GM23248 (cell line): Measurements from ENCODE around the gene TRIAP1. TPM values are rescaled to one million over a fixed set of nuclear protein-coding genes. Genes with fewer than 3 reads are reported as not detected.
A peak's percentile ranks its signal among the peaks of the same experiment; 100 is the strongest.
"Not testable (repeated sequence)": the region's sequence is repeated elsewhere in the genome, so short reads cannot be mapped to it uniquely, and the experiment has no call there.

ENCODE experiments used
- DNase-seq: peaks from one replicate; pipeline ENCODE4 v3.0.0-alpha.2; 2015
- H2AFZ ChIP-seq: fragments of 200-600 bp; sonication (generic); 2 replicates; pipeline ENCODE4 v1.6.1; 2016; ENCODE audit warnings: antibody characterized with exemption
- H3F3A ChIP-seq: fragments of 200-600 bp; sonication (generic); 2 replicates; pipeline ENCODE4 v1.6.1; 2016; ENCODE audit warnings: mild to moderate bottlenecking, antibody characterized with exemption, mixed run types; ENCODE audit not compliant: insufficient read depth
- H3K27ac ChIP-seq: fragments of 200-600 bp; sonication (generic); 2 replicates; pipeline ENCODE4 v1.5.1; 2016; ENCODE audit warnings: mild to moderate bottlenecking
- H3K27me3 ChIP-seq: fragments of 200-600 bp; sonication (generic); replicated peaks from 2 replicates; pipeline ENCODE4 v1.6.1; 2016; ENCODE audit warnings: mild to moderate bottlenecking; ENCODE audit not compliant: insufficient read depth
- H3K36me3 ChIP-seq: fragments of 200-600 bp; sonication (generic); 2 replicates; pipeline ENCODE4 v1.6.1; 2016; ENCODE audit warnings: low read depth, mild to moderate bottlenecking
- H3K4me1 ChIP-seq: fragments of 200-600 bp; sonication (generic); 2 replicates; pipeline ENCODE4 v1.6.1; 2016; ENCODE audit warnings: mild to moderate bottlenecking; ENCODE audit not compliant: insufficient read depth
- H3K4me2 ChIP-seq: fragments of 200-600 bp; sonication (generic); one replicate; pipeline ENCODE4 v1.6.1; 2016; ENCODE audit warnings: mild to moderate bottlenecking; ENCODE audit not compliant: unreplicated experiment
- H3K4me3 ChIP-seq: fragments of 200-600 bp; sonication (generic); 2 replicates; pipeline ENCODE4 v1.5.1; 2016; ENCODE audit warnings: mild to moderate bottlenecking
- H3K79me2 ChIP-seq: fragments of 200-600 bp; sonication (generic); 2 replicates; pipeline ENCODE4 v1.6.1; 2016; ENCODE audit warnings: mild to moderate bottlenecking; ENCODE audit not compliant: insufficient read depth
- H3K9ac ChIP-seq: fragments of 200-600 bp; sonication (generic); 2 replicates; pipeline ENCODE4 v1.6.1; 2016; ENCODE audit warnings: mild to moderate bottlenecking
- H3K9me2 ChIP-seq: fragments of 200-600 bp; sonication (generic); 2 replicates; pipeline ENCODE4 v1.6.1; 2016; ENCODE audit warnings: mixed run types, mild to moderate bottlenecking, moderate library complexity; ENCODE audit not compliant: insufficient read depth
- H3K9me3 ChIP-seq: fragments of 200-600 bp; sonication (generic); one replicate; pipeline ENCODE4 v1.6.1; 2017; ENCODE audit warnings: low read depth
- H4K20me1 ChIP-seq: fragments of 200-600 bp; sonication (generic); 2 replicates; pipeline ENCODE4 v1.6.0; 2016; ENCODE audit not compliant: insufficient read depth
- EZH2 ChIP-seq: fragments of 200-600 bp; sonication (generic); IDR thresholded peaks from 2 replicates; pipeline ENCODE4 v1.6.1; 2018; ENCODE audit warnings: antibody characterized with exemption, mild to moderate bottlenecking; ENCODE audit not compliant: insufficient read depth, poor library complexity, severe bottlenecking
- EZH2phosphoT487 ChIP-seq: fragments of 200-600 bp; sonication (generic); IDR thresholded peaks from 2 replicates; pipeline ENCODE4 v1.6.1; 2018; ENCODE audit warnings: antibody characterized with exemption, moderate library complexity, mild to moderate bottlenecking, low read depth; ENCODE audit not compliant: insufficient read depth
- WGBS, 2 experiments: methylation state at CpG; one replicate each; pipeline ENCODE4 v1.1.6; 2015 to 2017; ENCODE audit warnings: low lambda C conversion rate in 2 of 2, low coverage in 1 of 2; ENCODE audit errors: missing lambda C conversion rate in 2 of 2; 5-methylcytosine and 5-hydroxymethylcytosine counted together
- in situ Hi-C: fragments of 300-500 bp; cut with MboI; formaldehyde crosslinking; loops from 2 replicates; pipeline ENCODE4 v1.15.0; 2020
- polyA plus RNA-seq: library from polyadenylated mRNA; unstranded; fragments of >200 nt; fragmentation: Nextera tagmentation; extraction: Ambion mirVana; gene quantifications from 2 replicates; pipeline ENCODE4 v1.2.1, GENCODE V29; 2016
- total RNA-seq: library from RNA; depleted of rRNA; stranded (reverse); fragments of >200 nt; shearing (Covaris generic); gene quantifications from 2 replicates; pipeline ENCODE4 v1.2.3, GENCODE V29; 2014

TRIAP1 gene
- total and polyA plus RNA-seq, 2 experiments from 2014 or later = 45.6 to 68.6 TPM

GRCh38 chr12:120489018-120489417 is 42.8 kb upstream of the TRIAP1 start:
- TF ChIP-seq EZH2 = no peak
- H3K9me3 ChIP-seq = no peaks in the 10 kb centered on the region
- no peaks in the 10 kb centered on the region for H3K27me3 ChIP-seq
- in situ Hi-C loops = no loop called here
- no peak overlapping the region for H3K9ac ChIP-seq
- no peaks in the 10 kb centered on the region for H3K36me3 ChIP-seq
- DNase-seq = peak; percentile 27
- 0 out of 2 replicates have a peak, but pooled peaks cover under 1% of the 10 kb centered on the region for H3K79me2 ChIP-seq
- no peak overlapping the region for H3K4me3 ChIP-seq
- no peaks in the 10 kb centered on the region for H3K4me1 ChIP-seq
- no peaks in the 10 kb centered on the region for H3F3A ChIP-seq
- WGBS, 2 experiments = 83 to 94% methylated on average over 4 of the region's 4 CpGs
- H4K20me1 ChIP-seq = no peaks in the 10 kb centered on the region
- H2AFZ ChIP-seq = no peak overlapping the region
- no peaks in the 10 kb centered on the region for H3K9me2 ChIP-seq
- no peak overlapping the region for H3K4me2 ChIP-seq
- no peak overlapping the region for H3K27ac ChIP-seq

GRCh38 chr12:120488057-120488640 is 42.0 kb upstream of the TRIAP1 start:
- H4K20me1 ChIP-seq = no peaks in the 10 kb centered on the region
- no peaks in the 10 kb centered on the region for H3K27me3 ChIP-seq
- DNase-seq = no peak
- no peak overlapping the region for H3K4me2 ChIP-seq
- no peaks in the 10 kb centered on the region for H3K9me2 ChIP-seq
- in situ Hi-C loops = no loop called here
- H3K9me3 ChIP-seq = no peaks in the 10 kb centered on the region
- H3K4me1 ChIP-seq = no peaks in the 10 kb centered on the region
- no peak overlapping the region for H3K4me3 ChIP-seq
- 74% methylated on average over 5 of the region's 5 CpGs for WGBS, 2 experiments
- no peak overlapping the region for H3K9ac ChIP-seq
- H3F3A ChIP-seq = no peaks in the 10 kb centered on the region
- TF ChIP-seq EZH2 (no peak), EZH2phosphoT487 (no peak)
- H3K79me2 ChIP-seq = no peaks in the 10 kb centered on the region
- H2AFZ ChIP-seq = no peak overlapping the region
- H3K36me3 ChIP-seq = no peaks in the 10 kb centered on the region
- no peak overlapping the region for H3K27ac ChIP-seq

GRCh38 chr12:120487552-120487951 is 41.4 kb upstream of the TRIAP1 start:
- H3K27ac ChIP-seq, H4K20me1 ChIP-seq, H3K4me1 ChIP-seq, H3K36me3 ChIP-seq, H3K9me2 ChIP-seq, H3F3A ChIP-seq, H2AFZ ChIP-seq, H3K27me3 ChIP-seq, in situ Hi-C loops, DNase-seq, H3K4me3 ChIP-seq, H3K9me3 ChIP-seq, H3K4me2 ChIP-seq, H3K79me2 ChIP-seq, H3K9ac ChIP-seq: not testable (repeated sequence)
- WGBS, 2 experiments = 90 to 92% methylated on average over 7 of the region's 7 CpGs

GRCh38 chr12:120485961-120486881 is 40.0 kb upstream of the TRIAP1 start:
- Histone ChIP-seq H3K27ac (no peak overlapping the region), H3K79me2 (no peaks in the 10 kb centered on the region; the same call in 1 of the 2 replicates), H3K36me3 (no peaks in the 10 kb centered on the region), H3F3A (no peaks in the 10 kb centered on the region), H3K4me1 (no peaks in the 10 kb centered on the region), H4K20me1 (no peaks in the 10 kb centered on the region), H2AFZ (no peak overlapping the region), H3K27me3 (no peaks in the 10 kb centered on the region), H3K9me2 (no peaks in the 10 kb centered on the region), H3K4me3 (no peak overlapping the region), H3K9me3 (no peaks in the 10 kb centered on the region), H3K4me2 (no peak overlapping the region), H3K9ac (no peak overlapping the region)
- in situ Hi-C loops = no loop called here
- TF ChIP-seq EZH2phosphoT487 (no peak), EZH2 (no peak)
- WGBS, 2 experiments = 81 to 83% methylated on average over 7 of the region's 7 CpGs
- no peak for DNase-seq
